A673 (cell line): ENCODE results near the gene ZNF490. TPM values are rescaled to one million over a fixed set of nuclear protein-coding genes. Genes with fewer than 3 reads are reported as not detected.

Experiments
- BruUV-seq: library from RNA; stranded (reverse); fragments of 400-500 nt; replicated peaks from 2 replicates; lab custom pipeline; 2021; lab: Mats Ljungman, UMichigan
- CTCF ChIA-PET: fragments of 300-600 bp; sonication (Branson Sonifier 250); formaldehyde crosslinking; loops from one replicate; lab custom pipeline; 2022; ENCODE audit warnings: antibody characterized with exemption; lab: Charles Lee
- POLR2A ChIA-PET: fragments of 300-600 bp; sonication (Branson Sonifier 250); formaldehyde crosslinking; loops from one replicate; lab custom pipeline; 2022; ENCODE audit warnings: antibody characterized with exemption; ENCODE audit not compliant: low non-redundant PET; lab: Charles Lee
- DNase-seq: peaks from one replicate; pipeline ENCODE4 v3.0.0-alpha.2; 2015; ENCODE audit warnings: low spot score
- H3K27ac ChIP-seq: fragments of 200-600 bp; sonication (generic); 2 replicates; pipeline ENCODE4 v1.5.1; 2016; ENCODE audit warnings: mixed run types, low read depth, mild to moderate bottlenecking, mixed read lengths, antibody characterized with exemption, low read length; ENCODE audit not compliant: poor library complexity, severe bottlenecking
- H3K27me3 ChIP-seq: fragments of 200-600 bp; sonication (generic); replicated peaks from 2 replicates; pipeline ENCODE4 v1.6.1; 2017; ENCODE audit warnings: mixed run types, low read depth, mild to moderate bottlenecking, mixed read lengths, antibody characterized with exemption, low read length; ENCODE audit not compliant: insufficient read depth, poor library complexity
- H3K36me3 ChIP-seq: fragments of 200-600 bp; sonication (generic); 2 replicates; pipeline ENCODE4 v1.6.1; 2016; ENCODE audit warnings: mixed run types, mild to moderate bottlenecking, mixed read lengths, antibody characterized with exemption, low read length; ENCODE audit not compliant: insufficient read depth, poor library complexity, severe bottlenecking
- H3K4me1 ChIP-seq: fragments of 200-600 bp; sonication (generic); 2 replicates; pipeline ENCODE4 v1.6.1; 2017; ENCODE audit warnings: mixed run types, mild to moderate bottlenecking, mixed read lengths, antibody characterized with exemption, low read length; ENCODE audit not compliant: insufficient read depth, poor library complexity, severe bottlenecking
- H3K4me3 ChIP-seq: fragments of 200-600 bp; sonication (generic); 2 replicates; pipeline ENCODE4 v1.5.1; 2016; ENCODE audit warnings: low read depth, mixed run types, mild to moderate bottlenecking, mixed read lengths, low read length; ENCODE audit not compliant: poor library complexity, severe bottlenecking
- H3K9me3 ChIP-seq: fragments of 200-600 bp; sonication (generic); 2 replicates; pipeline ENCODE4 v1.6.1; 2016; ENCODE audit warnings: mixed run types, low read depth, mild to moderate bottlenecking, mixed read lengths, antibody characterized with exemption, low read length; ENCODE audit not compliant: poor library complexity, severe bottlenecking
- CTCF ChIP-seq: fragments of 300-800, 200-600 bp; sonication (generic); conservative IDR thresholded peaks from 2 replicates; pipeline ENCODE4 v1.5.1; 2017; ENCODE audit warnings: low read depth, mild to moderate bottlenecking, antibody characterized with exemption, low read length, moderate library complexity, mixed read lengths
- EZH2 ChIP-seq: fragments of 200-600 bp; sonication (generic); IDR thresholded peaks from 2 replicates; pipeline ENCODE4 v1.6.1; 2017; ENCODE audit warnings: borderline replicate concordance, low read depth, mild to moderate bottlenecking, mixed read lengths, antibody characterized with exemption, low read length; ENCODE audit not compliant: poor library complexity, severe bottlenecking
- intact Hi-C: fragments of 100-400 bp; cut with micrococcal nuclease; formaldehyde crosslinking; loops from one replicate; pipeline ENCODE4 v1.10.0; 2022; ENCODE audit not compliant: unreplicated experiment
- total RNA-seq: library from RNA; stranded (reverse); gene quantifications from 2 replicates; pipeline ENCODE4 v1.2.3, GENCODE V29; 2021

Gene ZNF490
- total RNA-seq, 1 experiment from 2014 or later, result 7.7 TPM

GRCh38 chr19:12546068-12546467, 64.5 kb downstream of the ZNF490 start:
- H3K27ac ChIP-seq, result no peak overlapping the region
- POLR2A ChIA-PET, result no interaction called here
- CTCF ChIA-PET, result no interaction called here
- intact Hi-C loops, result no loop called here
- no peak for DNase-seq
- H3K4me3 ChIP-seq, result no peak overlapping the region
- H3K27me3 ChIP-seq, result no peaks in the 10 kb centered on the region
- no peaks in the 10 kb centered on the region for H3K4me1 ChIP-seq
- no TSS peak for BruUV-seq
- H3K36me3 ChIP-seq, result peaks cover 15% of the 10 kb centered on the region
- peaks cover 6% of the 10 kb centered on the region for H3K9me3 ChIP-seq
- TF ChIP-seq EZH2, result no peak
- no peak for TF ChIP-seq CTCF

GRCh38 chr19:12545267-12545666, 65.3 kb downstream of the ZNF490 start:
- Histone ChIP-seq H3K36me3 (peaks cover 15% of the 10 kb centered on the region), H3K27me3 (no peaks in the 10 kb centered on the region), H3K9me3 (peaks cover 6% of the 10 kb centered on the region), H3K4me3 (no peak overlapping the region), H3K4me1 (no peaks in the 10 kb centered on the region), H3K27ac (no peak overlapping the region)
- no TSS peak for BruUV-seq
- DNase-seq, result no peak
- TF ChIP-seq CTCF, result no peak
- TF ChIP-seq EZH2, result no peak
- intact Hi-C loops, result no loop called here
- ChIA-PET CTCF (interaction anchor here (0.5 kb wide), 1 partner anchor 70 kb away, joined by 3 read pairs; no protein-coding TSS in a partner anchor), POLR2A (no interaction called here)

GRCh38 chr19:12544401-12544876, 66.2 kb downstream of the ZNF490 start:
- intact Hi-C loops, result no loop called here
- Histone ChIP-seq H3K36me3 (peaks cover 13% of the 10 kb centered on the region), H3K27ac (no peak overlapping the region), H3K4me1 (no peaks in the 10 kb centered on the region), H3K27me3 (no peaks in the 10 kb centered on the region), H3K9me3 (peaks cover 6% of the 10 kb centered on the region), H3K4me3 (no peak overlapping the region)
- TF ChIP-seq CTCF (no peak), EZH2 (no peak)
- no TSS peak for BruUV-seq
- POLR2A ChIA-PET, result no interaction called here
- CTCF ChIA-PET, result no interaction called here
- no peak for DNase-seq
